ENCODE measurements around the gene SBDS.
"Not testable (repeated sequence)": the region's sequence is repeated elsewhere in the genome, so short reads cannot be mapped to it uniquely, and the experiment has no call there.

Gene SBDS

DNA sequence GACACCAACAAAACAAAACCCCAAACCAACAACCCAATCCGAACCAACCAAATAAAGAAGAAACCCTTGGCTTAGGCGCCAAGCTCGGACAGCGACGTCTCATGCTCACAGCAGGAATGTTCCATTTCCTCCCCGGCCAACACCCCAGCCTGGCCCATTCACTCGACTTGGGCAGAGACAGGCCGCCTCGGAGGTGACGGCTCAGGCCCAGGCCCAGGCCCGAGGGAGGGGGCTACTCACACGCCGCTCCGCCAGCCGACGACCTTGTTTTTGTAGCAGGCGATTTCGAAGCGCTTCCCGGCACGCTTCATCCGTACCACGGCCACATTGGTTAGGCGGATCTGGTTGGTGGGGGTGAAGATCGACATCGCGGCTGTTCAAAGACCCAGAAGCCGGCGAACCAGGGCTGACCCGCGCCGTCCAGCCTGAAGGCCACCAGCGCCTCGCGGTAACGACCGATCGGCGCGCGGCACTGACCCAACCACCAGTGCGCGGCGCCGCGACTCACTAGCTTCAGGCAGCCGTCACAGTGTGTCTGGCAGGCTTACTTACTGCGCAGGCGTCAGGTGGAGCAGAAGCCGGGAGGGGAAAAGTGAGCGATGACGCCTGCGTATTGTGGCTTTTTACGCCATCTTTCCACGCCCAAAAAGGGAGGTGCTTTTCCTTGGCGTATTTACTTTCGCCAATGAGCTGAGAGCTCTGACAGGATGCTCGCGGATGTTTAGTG lies at the start of gene SBDS:
SBDS (minus strand) TSS at position 537 of the 727 bp plus-strand sequence; CDS start at position 368, 169 bp downstream.
- peak; percentile 78 for DNase-seq

DNA sequence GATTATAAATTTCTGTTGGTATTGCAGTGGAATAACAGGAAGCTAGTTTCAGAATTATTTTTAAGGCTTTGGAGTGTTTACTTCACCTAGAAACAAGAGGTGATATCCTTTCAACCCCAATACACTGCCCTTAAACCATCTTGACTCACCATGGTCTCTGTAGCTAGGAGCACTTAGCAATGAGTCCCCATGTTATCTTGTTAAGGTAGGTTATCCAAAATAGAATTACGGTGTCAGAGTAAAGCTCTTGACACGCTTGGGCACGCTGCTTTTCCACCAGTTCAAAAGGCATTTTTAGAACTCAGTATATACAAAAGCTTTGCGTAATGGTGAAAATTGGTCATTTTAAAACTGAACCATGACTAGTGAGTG lies 48.2 kb upstream of the SBDS start:
- not testable (repeated sequence) for DNase-seq

DNA sequence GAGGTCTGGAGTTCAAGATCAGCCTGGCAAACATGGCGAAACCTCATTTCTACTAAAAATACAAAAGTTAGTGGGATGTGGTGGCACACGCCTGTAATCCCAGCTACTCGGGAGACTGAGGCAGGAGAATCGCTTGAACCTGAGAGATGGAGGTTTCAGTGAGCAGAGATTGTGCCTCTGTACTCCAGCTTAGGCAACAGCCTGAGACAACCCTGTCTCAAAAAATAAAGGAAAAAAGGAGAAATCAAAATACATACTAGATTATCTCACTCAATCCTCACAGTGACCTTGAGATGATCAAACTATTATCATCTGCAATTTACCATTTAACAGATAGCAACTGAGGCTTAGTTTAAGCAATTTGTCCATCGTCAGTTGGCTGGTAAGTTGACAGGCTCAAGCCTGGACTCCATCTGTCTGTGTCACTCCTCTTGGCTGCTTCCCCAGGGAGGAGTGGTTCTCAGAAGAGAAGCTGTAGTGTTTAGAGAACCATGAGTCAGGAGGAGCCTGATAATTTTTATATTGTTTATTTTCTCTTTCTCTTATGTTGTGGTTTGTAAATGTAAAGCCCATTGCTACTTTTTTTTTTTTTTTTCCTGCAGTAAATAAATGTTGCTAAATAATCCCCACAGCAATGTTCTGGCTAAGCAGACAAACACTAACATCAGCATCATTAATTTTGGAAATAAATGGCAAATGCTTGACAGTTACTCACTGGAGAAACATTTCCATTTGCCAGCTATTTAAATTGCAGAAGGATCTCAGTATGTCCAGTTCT lies 47.6 kb upstream of the SBDS start:
- DNase-seq = peak; percentile 32

DNA sequence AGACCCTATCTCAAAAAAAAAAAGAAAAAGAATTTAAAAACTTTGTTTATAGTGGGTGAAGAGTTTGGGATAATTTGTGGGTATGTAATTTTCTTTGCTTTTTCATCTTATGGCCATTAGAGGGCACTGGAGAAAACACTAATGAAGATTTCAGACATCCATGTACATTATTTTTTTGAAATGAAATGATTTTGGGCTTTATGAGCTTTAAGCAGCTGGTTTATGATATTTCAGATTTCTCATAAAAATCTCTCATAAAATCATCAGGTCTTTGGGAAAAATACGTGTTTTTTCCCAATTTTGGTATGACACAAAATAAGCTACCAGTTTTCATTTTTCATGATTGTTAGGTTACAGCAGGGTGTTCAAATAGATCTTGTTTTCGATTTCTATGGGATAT lies 45.4 kb upstream of the SBDS start:
- DNase-seq = not testable (repeated sequence)

- not testable (repeated sequence) for DNase-seq
Observed at GRCh38 chr7:67036432-67037395, 41.3 kb upstream of the SBDS start.

DNA sequence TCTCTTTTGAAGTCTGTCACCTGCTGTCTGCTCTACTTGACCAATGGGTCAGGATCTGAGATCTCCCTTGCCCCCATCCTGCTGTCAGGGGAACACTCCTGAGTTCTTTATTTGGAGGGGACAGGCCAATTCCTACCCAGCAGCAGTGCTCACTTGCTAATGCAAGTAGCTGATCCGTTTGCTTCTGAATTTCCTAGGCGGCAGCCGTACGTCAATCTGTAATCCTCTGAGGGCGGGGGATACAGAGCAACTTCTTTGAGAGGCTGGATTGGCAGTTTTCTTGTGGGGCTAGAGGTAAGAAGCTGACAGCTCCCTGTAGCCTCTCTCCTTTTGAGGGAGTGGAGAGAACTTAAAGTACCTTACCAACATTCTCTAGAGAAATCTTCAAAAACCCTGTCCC lies 37.9 kb upstream of the SBDS start:
- no peak for DNase-seq

GRCh38 chr7:67031685-67032084 lies 36.3 kb upstream of the SBDS start:
- not testable (repeated sequence) for DNase-seq

DNA sequence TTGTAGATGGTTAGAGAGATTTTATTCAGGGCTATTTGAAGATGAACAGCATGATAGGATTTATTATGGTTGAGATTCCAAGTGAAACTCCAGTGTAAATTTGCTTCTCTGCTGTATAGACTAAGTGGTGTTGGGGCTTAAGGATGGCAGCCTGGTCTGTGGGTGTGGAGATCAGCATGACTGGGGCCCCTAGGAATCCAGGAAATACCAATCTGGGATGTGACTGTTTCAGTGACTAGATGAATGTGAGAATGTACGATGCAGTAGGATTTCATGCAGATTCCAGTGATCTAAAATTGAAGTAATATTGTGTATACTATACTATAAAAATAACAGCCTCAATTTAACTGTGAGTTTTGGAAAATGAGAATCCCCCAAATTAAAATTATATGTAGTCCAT lies 30.1 kb upstream of the SBDS start:
- DNase-seq = not testable (repeated sequence)

- DNase-seq = no peak
Observed at GRCh38 chr7:67022511-67022910, 27.1 kb upstream of the SBDS start.

- DNase-seq = no peak
Observed at GRCh38 chr7:67021260-67021659, 25.9 kb upstream of the SBDS start.

DNA sequence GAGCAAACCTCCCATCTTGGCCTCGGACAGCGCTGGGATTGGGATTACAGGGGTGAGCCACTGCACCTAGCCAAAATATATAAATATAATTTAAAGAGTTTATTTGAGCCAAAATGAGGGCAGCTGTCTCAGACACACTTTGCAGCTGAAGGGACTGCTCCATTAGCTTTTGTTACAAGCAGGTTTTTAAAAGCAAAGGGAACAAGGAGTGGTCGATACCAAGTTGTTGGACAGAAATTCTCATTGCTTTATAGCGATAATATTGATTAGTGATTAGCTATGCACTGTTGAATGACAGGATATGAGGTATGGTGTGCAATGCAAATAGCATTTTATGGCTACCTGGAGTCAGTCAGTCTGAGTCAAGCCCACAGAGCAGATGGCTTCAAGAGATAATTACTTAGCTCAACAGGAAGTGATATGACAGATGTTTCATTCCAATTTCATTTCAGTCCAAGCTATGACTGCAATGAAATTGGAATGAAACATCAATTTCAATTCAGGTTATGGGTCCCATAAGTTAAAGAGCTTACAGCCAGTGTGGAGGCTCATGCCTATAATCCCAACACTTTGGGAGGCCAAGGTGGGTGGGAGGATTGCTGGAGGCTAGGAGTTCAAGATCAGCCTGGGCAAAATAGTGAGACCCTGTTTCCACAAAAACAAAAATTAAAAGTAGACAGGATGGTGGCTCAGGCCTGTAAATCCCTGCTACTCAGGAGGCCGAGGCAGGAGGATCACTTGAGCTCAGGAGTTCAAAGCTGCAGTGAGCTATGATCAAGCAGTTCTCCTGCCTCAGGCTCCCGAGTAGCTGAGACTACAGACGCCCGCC lies 24.4 kb upstream of the SBDS start:
- DNase-seq = no peak

DNA sequence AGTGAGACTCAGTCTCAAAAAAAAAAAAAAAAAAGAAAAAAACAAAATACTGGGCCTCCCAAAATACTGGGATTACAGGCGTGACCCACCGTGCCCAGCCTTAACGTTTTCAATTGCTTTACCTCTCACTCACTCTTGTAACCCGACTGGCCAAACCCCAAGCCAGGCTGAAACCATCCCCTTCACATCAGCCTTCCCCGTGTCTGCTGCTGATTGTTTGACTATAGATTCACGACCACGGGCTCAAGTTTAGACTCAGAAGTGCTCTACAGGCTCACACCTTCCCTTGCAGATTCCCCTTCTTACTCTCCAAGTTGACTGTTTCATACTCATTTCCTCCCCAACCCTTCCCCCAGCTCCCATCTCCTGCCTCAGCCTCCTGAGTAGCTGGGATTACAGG lies 23.6 kb upstream of the SBDS start:
- DNase-seq = no peak

DNA sequence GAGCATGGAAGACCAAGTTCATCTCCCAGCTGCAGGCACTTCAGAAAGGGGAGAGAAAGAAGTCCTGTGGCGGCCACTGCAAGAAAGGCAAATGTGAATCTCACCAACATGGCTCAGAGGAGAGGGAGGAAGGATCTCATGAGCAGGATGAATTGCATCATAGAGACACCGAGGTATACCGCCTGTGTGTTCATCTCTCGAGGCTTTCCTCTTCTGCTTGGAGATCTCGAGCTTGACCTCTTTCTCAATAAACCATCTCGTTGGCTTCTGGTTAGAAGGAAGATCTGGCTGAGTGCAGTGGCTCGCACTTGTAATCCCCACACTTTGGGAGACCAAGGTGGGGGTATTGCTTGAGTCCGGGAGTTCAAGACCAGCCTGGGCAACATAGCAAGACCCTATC lies 22.6 kb upstream of the SBDS start:
- DNase-seq = not testable (repeated sequence)

GRCh38 chr7:67014076-67014622 lies 18.8 kb upstream of the SBDS start:
- DNase-seq = not testable (repeated sequence)

DNA sequence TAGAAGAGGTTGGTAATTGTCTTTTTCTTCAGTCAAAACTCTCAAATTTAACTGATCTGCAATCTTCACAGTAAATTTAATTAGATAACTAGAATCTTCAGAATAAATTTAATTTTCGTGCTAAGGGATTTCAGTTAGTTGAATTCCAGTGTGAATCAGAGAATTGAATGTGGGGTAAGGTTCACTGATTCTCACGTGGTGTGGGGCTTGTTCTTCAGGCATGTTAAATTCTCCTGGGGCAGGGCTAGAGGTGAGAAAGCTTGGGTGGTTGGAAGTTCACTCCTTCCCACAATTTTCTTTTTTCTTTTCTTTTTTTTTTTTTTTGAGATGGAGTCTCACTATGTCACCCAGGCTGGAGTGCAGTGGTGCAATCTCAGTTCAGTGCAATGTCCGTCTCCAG lies 14.3 kb upstream of the SBDS start:
- DNase-seq = not testable (repeated sequence)

- DNase-seq = no peak
Observed at GRCh38 chr7:67008260-67008659, 12.9 kb upstream of the SBDS start.

GRCh38 chr7:67006965-67007364 lies 11.6 kb upstream of the SBDS start:
- DNase-seq = no peak

DNA sequence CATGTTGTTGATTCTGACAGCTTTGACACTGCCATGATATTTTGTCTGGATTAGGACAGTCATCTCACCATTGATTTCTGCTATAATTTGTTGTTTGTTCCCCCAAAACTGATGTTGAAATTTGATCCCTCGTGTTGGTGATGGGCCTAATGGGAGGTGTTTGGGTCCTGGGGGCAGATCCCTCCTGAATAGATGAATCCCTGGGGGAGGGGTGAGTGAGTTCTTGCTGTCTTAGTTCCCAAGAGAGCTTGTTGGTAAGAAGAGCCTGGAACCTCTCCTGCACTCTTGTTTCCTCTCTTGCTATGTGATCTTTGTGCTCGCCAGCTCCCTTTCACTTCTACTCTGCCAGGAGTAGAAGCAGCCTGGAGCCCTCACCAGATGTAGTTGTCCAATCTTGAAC lies 8.8 kb upstream of the SBDS start:
- not testable (repeated sequence) for DNase-seq

- DNase-seq = not testable (repeated sequence)
Observed at GRCh38 chr7:67000601-67001258, 5.3 kb upstream of the SBDS start.

GRCh38 chr7:66996444-66997191 lies 1.2 kb upstream of the SBDS start, which contains the start of gene TYW1:
TSS of gene TYW1 (plus strand) at chr7:66996833. CDS start at chr7:66996979, 146 bp downstream.
- DNase-seq = peak; percentile 90
